WTC11 (cell line): ENCODE data around the gene MRGPRF.

Experiments used
- CREB1 ChIP-seq: sonication (generic); formaldehyde crosslinking; IDR thresholded peaks from 2 replicates; pipeline ENCODE4 v1.8.0; 2023; ENCODE audit warnings: mild to moderate bottlenecking, missing genetic modification reagents
- JUN ChIP-seq: sonication (generic); formaldehyde crosslinking; IDR thresholded peaks from 2 replicates; pipeline ENCODE4 v1.8.0; 2023; ENCODE audit warnings: mild to moderate bottlenecking, missing genetic modification reagents
- NR3C1 ChIP-seq: sonication (generic); formaldehyde crosslinking; conservative IDR thresholded peaks from 2 replicates; pipeline ENCODE4 v1.8.1; 2023; ENCODE audit warnings: low read depth, mild to moderate bottlenecking, missing genetic modification reagents
- TCF7 ChIP-seq: sonication (generic); formaldehyde crosslinking; IDR thresholded peaks from 2 replicates; pipeline ENCODE4 v1.8.0; 2022; ENCODE audit warnings: mild to moderate bottlenecking, low read depth, missing genetic modification reagents, moderate library complexity
- TP53 ChIP-seq: sonication (generic); formaldehyde crosslinking; IDR thresholded peaks from 2 replicates; pipeline ENCODE4 v1.8.1; 2023; ENCODE audit warnings: mild to moderate bottlenecking, missing genetic modification reagents
- TF ChIP-seq, protein P1 (sequence below): fragments of 200-600 bp; IDR thresholded peaks from 2 replicates; pipeline ENCODE4 v1.8.0; 2022; ENCODE audit warnings: antibody characterized with exemption
- TF ChIP-seq, protein P2 (sequence below): sonication (generic); formaldehyde crosslinking; conservative IDR thresholded peaks from 2 replicates; pipeline ENCODE4 v1.8.1; 2022; ENCODE audit warnings: mild to moderate bottlenecking, missing genetic modification reagents
- TF ChIP-seq, protein P3 (sequence below): sonication (generic); formaldehyde crosslinking; IDR thresholded peaks from 2 replicates; pipeline ENCODE4 v1.8.0; 2022; ENCODE audit warnings: mild to moderate bottlenecking, missing genetic modification reagents
- TF ChIP-seq, protein P4 (sequence below): sonication (generic); formaldehyde crosslinking; IDR thresholded peaks from 2 replicates; pipeline ENCODE4 v1.8.1; 2022; ENCODE audit warnings: mild to moderate bottlenecking, missing genetic modification reagents, moderate library complexity, borderline replicate concordance
- TF ChIP-seq, protein P5 (sequence below): sonication (generic); formaldehyde crosslinking; IDR thresholded peaks from 2 replicates; pipeline ENCODE4 v1.8.1; 2023; ENCODE audit warnings: mild to moderate bottlenecking, missing genetic modification reagents, moderate library complexity

DNA sequence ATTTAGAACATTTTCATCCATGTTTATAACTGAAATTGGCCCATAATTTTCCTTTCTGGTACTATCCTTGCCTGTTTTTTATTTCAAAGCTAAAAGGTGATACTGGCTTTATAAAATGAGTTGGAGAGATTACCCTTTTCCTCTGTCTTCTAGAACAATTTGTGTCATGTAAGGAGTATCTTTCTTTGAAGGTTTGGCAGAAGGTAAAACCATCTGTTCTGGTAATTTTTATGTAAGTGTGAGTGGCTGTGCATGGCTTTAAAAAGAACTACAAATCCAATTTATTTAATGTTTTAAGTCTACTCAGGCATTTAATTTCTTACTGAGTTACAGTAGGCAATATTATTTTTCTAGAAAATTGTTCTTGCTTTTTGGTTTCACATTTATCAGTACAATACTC is 24.6 kb downstream of the MRGPRF start:
- TF ChIP-seq, protein P1, sequence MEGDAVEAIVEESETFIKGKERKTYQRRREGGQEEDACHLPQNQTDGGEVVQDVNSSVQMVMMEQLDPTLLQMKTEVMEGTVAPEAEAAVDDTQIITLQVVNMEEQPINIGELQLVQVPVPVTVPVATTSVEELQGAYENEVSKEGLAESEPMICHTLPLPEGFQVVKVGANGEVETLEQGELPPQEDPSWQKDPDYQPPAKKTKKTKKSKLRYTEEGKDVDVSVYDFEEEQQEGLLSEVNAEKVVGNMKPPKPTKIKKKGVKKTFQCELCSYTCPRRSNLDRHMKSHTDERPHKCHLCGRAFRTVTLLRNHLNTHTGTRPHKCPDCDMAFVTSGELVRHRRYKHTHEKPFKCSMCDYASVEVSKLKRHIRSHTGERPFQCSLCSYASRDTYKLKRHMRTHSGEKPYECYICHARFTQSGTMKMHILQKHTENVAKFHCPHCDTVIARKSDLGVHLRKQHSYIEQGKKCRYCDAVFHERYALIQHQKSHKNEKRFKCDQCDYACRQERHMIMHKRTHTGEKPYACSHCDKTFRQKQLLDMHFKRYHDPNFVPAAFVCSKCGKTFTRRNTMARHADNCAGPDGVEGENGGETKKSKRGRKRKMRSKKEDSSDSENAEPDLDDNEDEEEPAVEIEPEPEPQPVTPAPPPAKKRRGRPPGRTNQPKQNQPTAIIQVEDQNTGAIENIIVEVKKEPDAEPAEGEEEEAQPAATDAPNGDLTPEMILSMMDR, result no peak
- TF ChIP-seq, protein P2, sequence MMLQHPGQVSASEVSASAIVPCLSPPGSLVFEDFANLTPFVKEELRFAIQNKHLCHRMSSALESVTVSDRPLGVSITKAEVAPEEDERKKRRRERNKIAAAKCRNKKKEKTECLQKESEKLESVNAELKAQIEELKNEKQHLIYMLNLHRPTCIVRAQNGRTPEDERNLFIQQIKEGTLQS (CRISPR knock-in tag), result no peak
- TF ChIP-seq TCF7 (CRISPR knock-in tag) (no peak), JUN (no peak), TP53 (CRISPR knock-in tag) (no peak), CREB1 (CRISPR knock-in tag) (no peak), NR3C1 (CRISPR knock-in tag) (no peak)
- TF ChIP-seq, protein P3, sequence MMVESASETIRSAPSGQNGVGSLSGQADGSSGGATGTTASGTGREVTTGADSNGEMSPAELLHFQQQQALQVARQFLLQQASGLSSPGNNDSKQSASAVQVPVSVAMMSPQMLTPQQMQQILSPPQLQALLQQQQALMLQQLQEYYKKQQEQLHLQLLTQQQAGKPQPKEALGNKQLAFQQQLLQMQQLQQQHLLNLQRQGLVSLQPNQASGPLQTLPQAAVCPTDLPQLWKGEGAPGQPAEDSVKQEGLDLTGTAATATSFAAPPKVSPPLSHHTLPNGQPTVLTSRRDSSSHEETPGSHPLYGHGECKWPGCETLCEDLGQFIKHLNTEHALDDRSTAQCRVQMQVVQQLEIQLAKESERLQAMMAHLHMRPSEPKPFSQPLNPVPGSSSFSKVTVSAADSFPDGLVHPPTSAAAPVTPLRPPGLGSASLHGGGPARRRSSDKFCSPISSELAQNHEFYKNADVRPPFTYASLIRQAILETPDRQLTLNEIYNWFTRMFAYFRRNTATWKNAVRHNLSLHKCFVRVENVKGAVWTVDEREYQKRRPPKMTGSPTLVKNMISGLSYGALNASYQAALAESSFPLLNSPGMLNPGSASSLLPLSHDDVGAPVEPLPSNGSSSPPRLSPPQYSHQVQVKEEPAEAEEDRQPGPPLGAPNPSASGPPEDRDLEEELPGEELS (CRISPR knock-in tag), result no peak
- TF ChIP-seq, protein P4, sequence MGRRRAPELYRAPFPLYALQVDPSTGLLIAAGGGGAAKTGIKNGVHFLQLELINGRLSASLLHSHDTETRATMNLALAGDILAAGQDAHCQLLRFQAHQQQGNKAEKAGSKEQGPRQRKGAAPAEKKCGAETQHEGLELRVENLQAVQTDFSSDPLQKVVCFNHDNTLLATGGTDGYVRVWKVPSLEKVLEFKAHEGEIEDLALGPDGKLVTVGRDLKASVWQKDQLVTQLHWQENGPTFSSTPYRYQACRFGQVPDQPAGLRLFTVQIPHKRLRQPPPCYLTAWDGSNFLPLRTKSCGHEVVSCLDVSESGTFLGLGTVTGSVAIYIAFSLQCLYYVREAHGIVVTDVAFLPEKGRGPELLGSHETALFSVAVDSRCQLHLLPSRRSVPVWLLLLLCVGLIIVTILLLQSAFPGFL, result no peak
- TF ChIP-seq, protein P5, sequence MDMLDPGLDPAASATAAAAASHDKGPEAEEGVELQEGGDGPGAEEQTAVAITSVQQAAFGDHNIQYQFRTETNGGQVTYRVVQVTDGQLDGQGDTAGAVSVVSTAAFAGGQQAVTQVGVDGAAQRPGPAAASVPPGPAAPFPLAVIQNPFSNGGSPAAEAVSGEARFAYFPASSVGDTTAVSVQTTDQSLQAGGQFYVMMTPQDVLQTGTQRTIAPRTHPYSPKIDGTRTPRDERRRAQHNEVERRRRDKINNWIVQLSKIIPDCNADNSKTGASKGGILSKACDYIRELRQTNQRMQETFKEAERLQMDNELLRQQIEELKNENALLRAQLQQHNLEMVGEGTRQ (CRISPR knock-in tag), result no peak
